Liver (tissue), 9 donors: ENCODE data around the gene LUC7L3. TPM values are rescaled to one million over a fixed set of nuclear protein-coding genes. Genes with fewer than 3 reads are reported as not detected.

Experiments
- DNase-seq: peaks from one replicate; pipeline ENCODE4 v3.0.0-alpha.2; 2017; ENCODE audit warnings: low spot score
- H3K27ac ChIP-seq, 2 donors: one replicate each; pipeline ENCODE4 v1.7.0; 2013; ENCODE audit warnings: inconsistent platforms in 2 of 2, low read length in 2 of 2, control low read depth in 1 of 2, low read depth in 1 of 2, mild to moderate bottlenecking in 1 of 2
- H3K27me3 ChIP-seq, 4 donors: one replicate each; pipeline versions ENCODE4 v1.6.1 to v1.7.0; 2013; ENCODE audit warnings: low read length in 3 of 4, inconsistent platforms in 1 of 4, mild to moderate bottlenecking in 1 of 4, moderate library complexity in 1 of 4; ENCODE audit not compliant: control insufficient read depth in 4 of 4, insufficient read depth in 4 of 4
- H3K36me3 ChIP-seq, 4 donors: one replicate each; pipeline versions ENCODE4 v1.6.1 to v1.7.0; 2013; ENCODE audit warnings: low read length in 3 of 4, mild to moderate bottlenecking in 3 of 4, low read depth in 1 of 4, moderate library complexity in 1 of 4; ENCODE audit not compliant: control insufficient read depth in 4 of 4, insufficient read depth in 3 of 4
- H3K4me1 ChIP-seq, 4 donors: one replicate each; pipeline versions ENCODE4 v1.6.1 to v1.7.0; 2013; ENCODE audit warnings: low read length in 3 of 4, mild to moderate bottlenecking in 3 of 4, moderate library complexity in 1 of 4; ENCODE audit not compliant: control insufficient read depth in 4 of 4, insufficient read depth in 4 of 4
- H3K4me3 ChIP-seq, 3 donors: one replicate each; pipeline versions ENCODE4 v1.6.1 to v1.7.0; 2013; ENCODE audit warnings: low read length in 3 of 3, control low read depth in 1 of 3, low read depth in 1 of 3, mild to moderate bottlenecking in 1 of 3
- H3K9ac ChIP-seq, 2 donors: one replicate each; pipeline ENCODE4 v1.7.0; 2013; ENCODE audit warnings: low read length in 2 of 2, mild to moderate bottlenecking in 2 of 2, moderate library complexity in 2 of 2, control low read depth in 1 of 2, low read depth in 1 of 2
- H3K9me3 ChIP-seq, 4 donors: one replicate each; pipeline versions ENCODE4 v1.6.1 to v1.7.0; 2013; ENCODE audit warnings: low read length in 3 of 4; ENCODE audit not compliant: control insufficient read depth in 4 of 4
- ATF3 ChIP-seq: IDR thresholded peaks from 2 replicates; pipeline ENCODE4 v1.6.1; 2016; ENCODE audit warnings: antibody characterized with exemption
- CTCF ChIP-seq: fragments of 150-350 bp; IDR thresholded peaks from 2 replicates; pipeline ENCODE4 v1.5.1; 2017; ENCODE audit warnings: improper control_type of control experiment, low read depth, low read length; ENCODE audit not compliant: missing input control
- EGR1 ChIP-seq, 2 donors: IDR thresholded peaks; 2 replicates each; pipeline ENCODE4 v1.6.1; 2016 to 2018; ENCODE audit warnings: antibody characterized with exemption in 2 of 2, low read depth in 2 of 2
- FOXA1 ChIP-seq: IDR thresholded peaks from 2 replicates; pipeline ENCODE4 v1.6.1; 2016; ENCODE audit warnings: antibody characterized with exemption
- FOXA2 ChIP-seq: IDR thresholded peaks from 2 replicates; pipeline ENCODE4 v1.6.1; 2016; ENCODE audit warnings: antibody characterized with exemption
- GABPA ChIP-seq, 2 donors: IDR thresholded peaks in 1 of 2; conservative IDR thresholded peaks in 1 of 2; 2 replicates each; pipeline ENCODE4 v1.6.1; 2016; ENCODE audit warnings: antibody characterized with exemption in 2 of 2, mild to moderate bottlenecking in 1 of 2, moderate library complexity in 1 of 2
- HNF4A ChIP-seq, 2 donors: conservative IDR thresholded peaks; 2 replicates each; pipeline ENCODE4 v1.6.1; 2016; ENCODE audit warnings: antibody characterized with exemption in 2 of 2, mild to moderate bottlenecking in 2 of 2
- HNF4G ChIP-seq: IDR thresholded peaks from 2 replicates; pipeline ENCODE4 v1.6.1; 2016; ENCODE audit warnings: antibody characterized with exemption
- JUND ChIP-seq, 2 donors: IDR thresholded peaks; 2 replicates each; pipeline ENCODE4 v1.6.1; 2016; ENCODE audit warnings: antibody characterized with exemption in 2 of 2
- MAX ChIP-seq: IDR thresholded peaks from 2 replicates; pipeline ENCODE4 v1.6.1; 2016; ENCODE audit warnings: antibody characterized with exemption
- NR2F2 ChIP-seq: IDR thresholded peaks from 2 replicates; pipeline ENCODE4 v1.6.1; 2016; ENCODE audit warnings: antibody characterized with exemption
- RAD21 ChIP-seq, 2 donors: IDR thresholded peaks; 2 replicates each; pipeline ENCODE4 v1.6.1; 2016; ENCODE audit warnings: antibody characterized with exemption in 2 of 2, mild to moderate bottlenecking in 2 of 2
- REST ChIP-seq: IDR thresholded peaks from 2 replicates; pipeline ENCODE4 v1.6.1; 2016; ENCODE audit warnings: antibody characterized with exemption, mild to moderate bottlenecking
- RXRA ChIP-seq, 2 donors: IDR thresholded peaks; 2 replicates each; pipeline ENCODE4 v1.6.1; 2017 to 2018; ENCODE audit warnings: antibody characterized with exemption in 2 of 2, mild to moderate bottlenecking in 1 of 2
- SP1 ChIP-seq: IDR thresholded peaks from 2 replicates; pipeline ENCODE4 v1.6.1; 2018; ENCODE audit warnings: antibody characterized with exemption, mild to moderate bottlenecking
- TAF1 ChIP-seq: conservative IDR thresholded peaks from 2 replicates; pipeline ENCODE4 v1.6.1; 2016; ENCODE audit warnings: antibody characterized with exemption, mild to moderate bottlenecking
- YY1 ChIP-seq: IDR thresholded peaks from 2 replicates; pipeline ENCODE4 v1.6.1; 2016; ENCODE audit warnings: antibody characterized with exemption, mild to moderate bottlenecking
- ZBTB33 ChIP-seq: IDR thresholded peaks from 2 replicates; pipeline ENCODE4 v1.6.1; 2016; ENCODE audit warnings: antibody characterized with exemption
- WGBS: extraction: QIAGEN DNeasy Blood & Tissue Kit; methylation state at CpG from one replicate; pipeline ENCODE4 v1.1.7; 2013; 5-methylcytosine and 5-hydroxymethylcytosine counted together
- polyA plus RNA-seq, 2 donors: library from polyadenylated mRNA; stranded (reverse) in 1 of 2; unstranded in 1 of 2; fragments of 200-250 nt in 1 of 2; fragments of >200 nt in 1 of 2; fragmentation: Nextera tagmentation in 1 of 2; extraction: Ambion mirVana in 1 of 2; gene quantifications; one replicate each; pipeline versions ENCODE4 v1.2.1 to v1.2.3, GENCODE V29; 2013 to 2015
- total RNA-seq, 2 donors: library from RNA; depleted of rRNA; stranded (reverse); fragments of >200 nt; gene quantifications; one replicate each; pipeline ENCODE4 v1.2.3, GENCODE V29; 2014
- donor health status: healthy.
- donor health status: healthy.
- donor health status: healthy.
- donor health status: healthy.
- donor health status: healthy.

LUC7L3 gene
- total and polyA plus RNA-seq, 4 donors, result 15.5 to 126 (median 26.2) TPM

- 27% methylated on average over 9 of the region's 9 CpGs for WGBS
- peaks cover 10 to 54% (median 40%) of the 10 kb centered on the region in 4 donors for H3K4me1 ChIP-seq
- no peaks in the 10 kb centered on the region for H3K9me3 ChIP-seq
- no peak overlapping the region for H3K4me3 ChIP-seq
- H3K36me3 ChIP-seq, result no peaks in the 10 kb centered on the region
- no peaks in the 10 kb centered on the region for H3K27me3 ChIP-seq
- peak overlapping the region; percentile 85 to 87 for H3K27ac ChIP-seq
- TF ChIP-seq FOXA2, result no peak
- peak in 1 of 2 donors; percentile 22 for TF ChIP-seq RAD21 (IDR thresholded peaks at IDR 0.05)
- TF ChIP-seq ATF3, result peak; percentile 24
- TF ChIP-seq RXRA (IDR thresholded peaks at IDR 0.05), result peak; percentile 53 to 69
- no peak for TF ChIP-seq ZBTB33
- TF ChIP-seq SP1, result peak; percentile 80
- peak; percentile 61 to 65 for TF ChIP-seq HNF4A (conservative IDR thresholded peaks at IDR 0.05)
- TF ChIP-seq MAX, result peak; percentile 15
- peak; percentile 24 for TF ChIP-seq HNF4G
- DNase-seq, result peak; percentile 47
- H3K9ac ChIP-seq, result peak overlapping the region; percentile 4 to 10
Measured at GRCh38 chr17:50765454-50766221, 46.2 kb downstream of the LUC7L3 start.

GRCh38 chr17:50766222-50767023, 47.0 kb downstream of the LUC7L3 start:
- H3K4me3 ChIP-seq, result no peak overlapping the region
- H3K27ac ChIP-seq, result peak overlapping the region; percentile 85 to 87
- no peaks in the 10 kb centered on the region for H3K9me3 ChIP-seq
- H3K9ac ChIP-seq, result peak overlapping the region; percentile 4 to 10
- H3K27me3 ChIP-seq, result no peaks in the 10 kb centered on the region
- H3K4me1 ChIP-seq, result peaks cover 10 to 54% (median 40%) of the 10 kb centered on the region in 4 donors
- no peaks in the 10 kb centered on the region for H3K36me3 ChIP-seq
- DNase-seq, result no peak
- WGBS, result 53% methylated on average over 10 of the region's 10 CpGs
- TF ChIP-seq CTCF, result no peak
- peak; percentile 50 for TF ChIP-seq YY1
- peak; percentile 98 to 99 for TF ChIP-seq HNF4A (conservative IDR thresholded peaks at IDR 0.05)
- TF ChIP-seq HNF4G, result peak; percentile 91
- TF ChIP-seq SP1, result peak; percentile 88
- TF ChIP-seq TAF1, result peak; percentile 65
- TF ChIP-seq GABPA (IDR thresholded peaks at IDR 0.05 in 1 of 2, conservative IDR thresholded peaks at IDR 0.05 in 1 of 2), result no peak
- TF ChIP-seq FOXA2, result peak; percentile 43
- TF ChIP-seq EGR1 (IDR thresholded peaks at IDR 0.05; ENCODE audit: low read depth in 2 of 2), result no peak
- no peak for TF ChIP-seq ATF3
- peak; percentile 49 for TF ChIP-seq MAX
- TF ChIP-seq JUND (IDR thresholded peaks at IDR 0.05), result peak; percentile 14 to 53
- TF ChIP-seq NR2F2, result peak; percentile 78
- TF ChIP-seq RXRA (IDR thresholded peaks at IDR 0.05), result peak; percentile 87 to 92
- TF ChIP-seq RAD21 (IDR thresholded peaks at IDR 0.05), result peak in 1 of 2 donors; percentile 22
- no peak for TF ChIP-seq ZBTB33
- TF ChIP-seq REST, result peak; percentile 57
- peak; percentile 27 for TF ChIP-seq FOXA1
